Measurements from ENCODE around the gene RFX8.

The RFX8 gene

DNA sequence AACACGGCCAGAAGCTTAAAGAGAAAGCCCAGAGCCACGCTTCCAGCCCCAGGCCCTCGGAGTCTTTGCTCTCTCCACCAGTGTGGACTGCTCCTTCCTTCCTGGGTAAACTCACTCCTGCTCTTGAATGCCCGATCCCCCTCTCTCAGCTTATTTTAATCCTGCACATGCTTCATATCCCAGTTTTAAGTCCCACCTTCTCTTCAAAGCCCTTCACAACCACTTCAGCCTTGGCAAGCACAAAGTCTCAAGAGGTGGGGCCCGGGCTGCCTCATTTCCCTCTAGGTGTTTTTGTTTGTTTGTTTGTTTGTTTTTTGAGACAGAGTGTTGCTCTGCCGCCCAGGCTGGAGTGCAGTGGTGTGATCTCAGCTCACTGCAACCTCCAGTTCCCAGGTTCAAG, 66.0 kb downstream of the RFX8 start:
- no peak for DNase-seq

DNA sequence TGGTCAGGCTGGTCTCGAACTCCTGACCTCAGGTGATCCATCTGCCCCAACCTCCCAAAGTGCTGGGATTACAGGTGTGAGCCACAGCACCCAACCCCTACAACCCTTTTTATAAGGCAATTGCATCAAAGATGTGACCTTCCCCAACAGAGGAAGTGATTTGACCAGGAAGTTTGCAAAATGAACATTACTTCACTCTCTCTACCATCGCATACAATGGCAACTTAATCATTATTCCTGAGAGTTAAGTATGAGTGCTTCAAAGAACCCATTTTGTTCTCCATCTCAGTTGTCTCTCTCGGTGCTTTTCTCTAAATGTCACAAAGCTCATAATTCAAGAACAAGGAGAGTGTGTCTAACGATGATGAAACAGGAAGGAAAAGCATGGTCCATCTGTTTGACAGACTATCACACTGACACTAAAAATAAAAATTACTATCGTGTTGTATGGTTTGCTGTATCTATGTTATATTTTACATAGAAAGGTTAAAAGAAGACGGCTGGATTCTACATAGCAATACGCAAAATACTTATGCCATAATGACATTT, 69.5 kb downstream of the RFX8 start:
- DNase-seq, result no peak

DNA sequence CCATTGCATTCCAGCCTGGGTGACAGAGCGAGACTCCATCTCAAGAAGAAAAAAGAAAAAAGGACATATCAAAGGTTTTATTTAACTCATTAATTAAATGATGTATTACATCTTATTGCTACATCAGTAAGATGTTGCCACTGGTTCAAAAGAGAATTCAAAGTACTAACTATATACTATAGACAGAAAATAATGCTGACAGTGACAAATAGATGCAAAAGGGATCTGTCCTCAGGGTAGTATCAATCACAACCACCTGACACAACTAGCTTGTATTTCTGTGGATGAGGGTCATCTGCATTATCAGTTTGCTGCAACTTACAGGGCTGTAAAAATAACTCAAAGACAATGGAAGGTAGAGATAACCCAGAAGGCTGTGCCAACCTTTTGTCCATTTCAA, 71.2 kb downstream of the RFX8 start:
- DNase-seq, result no peak

GRCh38 chr2:101402630-101403029, 72.3 kb downstream of the RFX8 start:
- no peak for DNase-seq

- no peak for DNase-seq
Observed at GRCh38 chr2:101401906-101402305, 73.0 kb downstream of the RFX8 start.

- no peak for DNase-seq
Observed at GRCh38 chr2:101401326-101401665, 73.6 kb downstream of the RFX8 start.

GRCh38 chr2:101400506-101401325, 74.2 kb downstream of the RFX8 start:
- no peak for DNase-seq

- DNase-seq, result no peak
Observed at GRCh38 chr2:101400048-101400447, 74.9 kb downstream of the RFX8 start.

- peak; percentile 95 for DNase-seq
Observed at GRCh38 chr2:101399021-101399799, 75.7 kb downstream of the RFX8 start.

DNA sequence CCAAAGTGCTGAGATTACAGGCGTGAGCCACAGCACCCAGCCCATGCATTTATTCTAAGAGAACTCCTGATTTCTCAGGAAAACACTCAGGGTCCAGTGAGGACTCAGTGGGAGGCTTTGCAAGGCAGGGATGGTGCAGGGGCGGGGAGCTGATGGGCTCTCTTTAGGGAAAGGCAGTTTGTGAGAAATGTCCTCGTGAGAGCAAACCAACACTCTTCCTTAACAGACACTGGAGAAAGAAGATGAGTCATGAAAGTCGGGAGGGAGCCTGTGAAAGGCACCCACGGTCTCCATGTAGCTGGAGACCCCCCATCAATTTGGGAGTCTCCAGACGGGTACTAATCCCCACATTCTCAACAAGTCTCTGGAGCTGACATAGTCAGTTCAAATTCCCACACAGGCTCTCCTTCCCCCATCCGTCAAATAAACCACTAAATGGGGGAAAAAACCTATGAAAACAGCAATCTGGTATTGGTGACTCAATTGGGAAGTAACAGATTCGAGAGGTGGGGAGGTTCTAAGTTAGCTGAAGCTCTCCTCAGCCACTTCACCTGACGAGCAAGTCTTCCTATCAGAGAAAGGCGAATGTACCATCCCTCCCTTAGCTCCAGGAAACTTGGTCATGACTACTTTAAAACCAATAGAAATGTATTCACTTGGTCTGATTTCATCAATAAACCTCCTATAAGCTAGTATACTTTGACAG, 76.6 kb downstream of the RFX8 start:
- DNase-seq, result no peak

GRCh38 chr2:101396316-101396717, 78.6 kb downstream of the RFX8 start:
- no peak for DNase-seq

DNA sequence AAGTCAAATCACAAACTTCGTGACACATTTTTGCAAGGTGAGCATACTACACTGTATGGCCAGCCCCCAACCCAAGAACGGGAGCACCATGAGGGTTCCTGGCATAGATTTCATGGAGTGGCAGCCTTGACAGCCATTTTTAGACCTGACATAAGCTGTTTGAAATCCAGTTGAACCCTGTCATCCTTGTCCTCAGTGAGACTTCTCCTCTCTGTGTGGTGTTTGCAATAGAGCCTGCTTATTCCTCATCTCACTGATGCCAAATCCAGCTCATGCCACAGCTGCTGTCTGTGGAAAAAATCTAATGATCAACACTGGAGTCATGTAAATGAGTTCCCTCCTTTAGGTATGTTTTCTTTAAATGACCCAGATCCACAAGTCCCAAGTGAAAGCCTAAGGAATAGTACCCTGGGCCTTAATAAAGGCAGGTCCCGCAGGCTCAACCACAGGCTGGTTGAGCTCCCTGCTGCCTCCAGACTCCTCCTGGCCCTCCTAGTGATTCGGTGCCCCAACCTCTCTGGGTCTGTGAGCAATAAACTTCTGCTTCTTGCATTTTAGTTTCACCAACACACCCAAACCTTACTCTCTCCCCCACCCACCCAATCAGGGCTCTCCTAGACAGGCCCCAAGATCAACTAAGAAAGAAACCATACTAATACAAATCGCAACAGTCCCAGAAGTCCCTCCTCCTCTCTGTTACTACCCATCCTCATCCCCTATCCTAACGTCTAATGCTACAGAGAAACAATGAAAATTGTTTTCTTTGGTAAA, 79.2 kb downstream of the RFX8 start:
- no peak for DNase-seq

- no peak for DNase-seq
Observed at GRCh38 chr2:101388232-101388631, 86.7 kb downstream of the RFX8 start.

- DNase-seq, result no peak
Observed at GRCh38 chr2:101387151-101387834, 87.6 kb downstream of the RFX8 start, which contains the start of gene CREG2. TSS of gene CREG2 (minus strand) at chr2:101387503. CDS start at chr2:101387457, 46 bp downstream.

- no peak for DNase-seq
Observed at GRCh38 chr2:101386599-101387150, 88.2 kb downstream of the RFX8 start.

GRCh38 chr2:101383016-101383541, 91.8 kb downstream of the RFX8 start:
- DNase-seq, result no peak

DNA sequence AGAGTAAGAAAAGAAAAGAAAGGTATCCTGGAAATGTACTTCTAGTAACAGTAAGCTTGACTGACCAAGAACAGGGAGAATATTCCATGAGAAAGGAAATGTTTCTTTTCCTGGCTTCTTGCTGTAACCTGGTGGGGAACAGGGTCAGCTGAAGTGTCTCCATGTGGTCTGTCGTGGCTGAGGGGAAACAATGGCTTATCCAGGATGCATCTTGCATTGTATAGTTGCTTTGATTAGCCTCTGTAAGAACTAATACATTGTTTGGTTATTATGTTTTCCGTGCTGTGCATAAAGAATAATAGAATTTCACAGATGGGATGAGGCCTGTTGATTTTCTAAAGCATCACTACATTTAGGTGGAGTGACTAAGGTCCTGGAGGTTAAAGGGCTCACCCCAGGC, 92.5 kb downstream of the RFX8 start:
- no peak for DNase-seq

- no peak for DNase-seq
Observed at GRCh38 chr2:101380376-101380775, 94.5 kb downstream of the RFX8 start.

DNA sequence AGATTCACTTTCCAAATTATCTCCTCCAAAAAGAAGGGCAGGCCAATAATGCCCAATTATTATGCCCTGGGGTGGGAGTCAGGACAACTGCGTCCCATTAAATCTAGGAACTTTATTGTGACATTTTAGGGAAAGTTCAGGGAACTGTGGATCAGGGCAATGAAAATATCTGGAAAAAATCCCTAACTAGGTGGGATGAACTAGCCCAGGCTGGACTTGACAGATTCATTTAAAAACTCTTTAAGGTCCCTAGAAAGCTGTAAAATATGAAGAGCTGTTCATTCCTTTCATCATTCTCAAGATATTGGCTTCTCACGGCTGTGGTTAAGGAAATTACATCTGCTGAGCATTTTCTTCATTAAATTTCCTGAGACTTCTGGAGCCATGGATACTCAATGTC, 95.8 kb downstream of the RFX8 start:
- no peak for DNase-seq

DNA sequence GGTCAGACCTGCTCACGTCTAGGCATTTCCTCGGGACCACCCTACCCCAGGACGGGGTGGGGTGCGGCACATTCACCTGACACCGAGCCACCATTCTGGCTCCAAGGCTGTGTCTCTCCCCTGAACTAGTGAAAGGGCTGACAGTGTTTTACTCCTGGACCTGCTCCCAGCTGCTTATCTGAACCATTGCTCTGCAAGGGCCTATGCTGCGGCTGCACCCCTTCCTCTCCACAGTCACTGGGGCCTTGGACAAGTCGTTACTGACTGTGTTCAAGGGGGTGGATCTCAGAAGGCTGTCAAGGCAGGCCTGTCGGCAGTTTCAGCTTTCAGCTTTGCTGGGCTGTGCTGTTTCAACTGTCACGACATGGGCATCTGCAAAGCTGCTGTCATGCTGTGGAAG, 99.3 kb downstream of the RFX8 start:
- DNase-seq, result no peak

DNA sequence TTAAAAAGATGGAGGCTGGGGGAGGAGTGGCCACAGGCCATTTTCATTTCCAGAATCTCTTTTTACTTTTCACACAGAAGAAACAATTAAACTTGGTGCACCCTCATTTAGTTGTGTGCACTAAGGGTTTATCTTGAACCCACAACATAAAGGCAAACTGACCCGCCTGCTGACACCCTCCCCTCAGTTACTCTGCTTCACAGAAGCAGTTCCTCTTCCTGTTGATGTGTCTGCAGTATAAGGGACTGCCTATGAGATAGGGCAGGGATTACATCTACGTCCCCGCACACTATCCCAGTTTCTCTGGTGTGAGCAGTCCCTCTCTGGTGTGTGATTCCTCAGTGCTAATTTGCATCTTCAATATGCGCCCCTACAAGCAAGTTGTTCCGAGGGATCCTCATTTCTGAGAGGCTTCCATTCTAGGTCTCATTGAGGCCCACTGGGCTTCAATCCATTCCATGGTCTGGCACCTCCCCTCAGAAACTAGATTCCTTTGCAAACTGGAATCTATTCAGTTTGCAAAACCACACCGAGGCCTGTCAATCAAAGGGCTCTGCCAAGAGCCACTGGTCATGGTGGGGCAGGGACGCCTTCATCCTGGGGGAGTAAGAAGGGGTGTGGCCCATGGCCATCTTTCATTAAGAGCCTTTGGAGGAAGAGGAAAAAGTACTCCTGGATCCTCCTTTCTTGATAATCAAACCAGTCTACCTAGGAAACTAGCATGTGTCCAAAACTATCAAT, 99.9 kb downstream of the RFX8 start:
- DNase-seq, result no peak
